HepG2 (cell line): Measurements from ENCODE around the gene ABCC9.

Experiments
- MAX ChIP-seq: IDR thresholded peaks from 2 replicates; pipeline ENCODE4 v1.6.1; 2012; ENCODE audit warnings: inconsistent platforms
- NRL ChIP-seq: sonication (generic); formaldehyde crosslinking; IDR thresholded peaks from 2 replicates; pipeline ENCODE4 v1.5.0; 2020; ENCODE audit warnings: missing genetic modification reagents, mild to moderate bottlenecking, moderate library complexity, borderline replicate concordance
- SNAPC4 ChIP-seq: sonication (generic); formaldehyde crosslinking; IDR thresholded peaks from 2 replicates; pipeline ENCODE4 v1.4.0; 2020; ENCODE audit warnings: mild to moderate bottlenecking, missing genetic modification reagents
- TF ChIP-seq, protein P1 (sequence below): sonication (generic); formaldehyde crosslinking; IDR thresholded peaks from 2 replicates; pipeline ENCODE4 v1.8.1; 2023; ENCODE audit warnings: mild to moderate bottlenecking, missing genetic modification reagents
- TF ChIP-seq, protein P2 (sequence below): sonication (generic); formaldehyde crosslinking; IDR thresholded peaks from 2 replicates; pipeline ENCODE4 v1.5.0; 2020; ENCODE audit warnings: mild to moderate bottlenecking, missing genetic modification reagents, moderate library complexity

- TF ChIP-seq, protein P1, sequence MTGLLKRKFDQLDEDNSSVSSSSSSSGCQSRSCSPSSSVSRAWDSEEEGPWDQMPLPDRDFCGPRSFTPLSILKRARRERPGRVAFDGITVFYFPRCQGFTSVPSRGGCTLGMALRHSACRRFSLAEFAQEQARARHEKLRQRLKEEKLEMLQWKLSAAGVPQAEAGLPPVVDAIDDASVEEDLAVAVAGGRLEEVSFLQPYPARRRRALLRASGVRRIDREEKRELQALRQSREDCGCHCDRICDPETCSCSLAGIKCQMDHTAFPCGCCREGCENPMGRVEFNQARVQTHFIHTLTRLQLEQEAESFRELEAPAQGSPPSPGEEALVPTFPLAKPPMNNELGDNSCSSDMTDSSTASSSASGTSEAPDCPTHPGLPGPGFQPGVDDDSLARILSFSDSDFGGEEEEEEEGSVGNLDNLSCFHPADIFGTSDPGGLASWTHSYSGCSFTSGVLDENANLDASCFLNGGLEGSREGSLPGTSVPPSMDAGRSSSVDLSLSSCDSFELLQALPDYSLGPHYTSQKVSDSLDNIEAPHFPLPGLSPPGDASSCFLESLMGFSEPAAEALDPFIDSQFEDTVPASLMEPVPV, result no peak
- no peak for TF ChIP-seq MAX
- no peak for TF ChIP-seq SNAPC4 (CRISPR knock-in tag)
- TF ChIP-seq, protein P2, sequence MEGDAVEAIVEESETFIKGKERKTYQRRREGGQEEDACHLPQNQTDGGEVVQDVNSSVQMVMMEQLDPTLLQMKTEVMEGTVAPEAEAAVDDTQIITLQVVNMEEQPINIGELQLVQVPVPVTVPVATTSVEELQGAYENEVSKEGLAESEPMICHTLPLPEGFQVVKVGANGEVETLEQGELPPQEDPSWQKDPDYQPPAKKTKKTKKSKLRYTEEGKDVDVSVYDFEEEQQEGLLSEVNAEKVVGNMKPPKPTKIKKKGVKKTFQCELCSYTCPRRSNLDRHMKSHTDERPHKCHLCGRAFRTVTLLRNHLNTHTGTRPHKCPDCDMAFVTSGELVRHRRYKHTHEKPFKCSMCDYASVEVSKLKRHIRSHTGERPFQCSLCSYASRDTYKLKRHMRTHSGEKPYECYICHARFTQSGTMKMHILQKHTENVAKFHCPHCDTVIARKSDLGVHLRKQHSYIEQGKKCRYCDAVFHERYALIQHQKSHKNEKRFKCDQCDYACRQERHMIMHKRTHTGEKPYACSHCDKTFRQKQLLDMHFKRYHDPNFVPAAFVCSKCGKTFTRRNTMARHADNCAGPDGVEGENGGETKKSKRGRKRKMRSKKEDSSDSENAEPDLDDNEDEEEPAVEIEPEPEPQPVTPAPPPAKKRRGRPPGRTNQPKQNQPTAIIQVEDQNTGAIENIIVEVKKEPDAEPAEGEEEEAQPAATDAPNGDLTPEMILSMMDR (CRISPR knock-in tag), result no peak
- no peak for TF ChIP-seq NRL
These were observed 122.6 kb downstream of the ABCC9 start for GRCh38 chr12:21818627-21819026.
